ENCODE results near the gene NUAK2. TPM values are rescaled to one million over a fixed set of nuclear protein-coding genes. Genes with fewer than 3 reads are reported as not detected.
"Not testable (repeated sequence)": the region's sequence is repeated elsewhere in the genome, so short reads cannot be mapped to it uniquely, and the experiment has no call there.

Gene NUAK2
- total RNA-seq (2014; rRNA removed; shearing (Covaris generic)) = 9.2 and 9.8 TPM in 2 replicates

- DNase-seq = peak; percentile 99
- Histone ChIP-seq H3K4me3 (ENCODE audit: insufficient read depth, low read depth, low read length) (peak within 1 kb of the TSS; percentile 93), H3K27me3 (ENCODE audit: control insufficient read depth, insufficient read depth, low read length) (peaks cover 6% of the 10 kb centered on the region; the same call in 1 of the 2 replicates), H3K36me3 (replicated peaks; ENCODE audit: control insufficient read depth, insufficient read depth, low read length) (no peaks in the 10 kb centered on the region; the same call in 1 of the 2 replicates)
These were observed at the start of gene NUAK2 for GRCh38 chr1:205321162-205321958. TSS of gene NUAK2 (minus strand) at chr1:205321745. CDS start at chr1:205321628, 117 bp downstream.

DNA sequence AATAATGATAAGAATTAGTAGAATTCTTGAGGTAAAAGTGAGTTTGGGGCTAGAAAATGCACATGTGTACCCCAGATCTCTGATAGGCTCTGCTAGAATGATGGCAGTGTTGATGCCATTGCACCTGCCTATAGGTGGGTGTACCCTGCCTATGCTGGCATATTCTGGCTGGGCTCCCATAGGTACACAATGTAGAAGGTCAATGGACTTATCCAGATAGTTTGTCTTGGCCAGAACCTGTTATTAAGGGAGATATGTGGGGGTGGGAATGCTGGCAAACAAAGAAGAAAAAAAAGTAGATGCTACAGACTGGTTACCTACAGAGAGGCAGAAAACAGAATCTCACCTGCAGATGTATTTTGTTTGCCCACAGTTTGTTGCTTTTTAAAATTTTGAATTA lies 49.2 kb upstream of the NUAK2 start:
- no peak for DNase-seq
- H3K4me3 ChIP-seq (ENCODE audit: insufficient read depth, low read depth, low read length) = no peak overlapping the region
- no peaks in the 10 kb centered on the region for H3K27me3 ChIP-seq (ENCODE audit: control insufficient read depth, insufficient read depth, low read length)
- no peaks in the 10 kb centered on the region for H3K36me3 ChIP-seq (replicated peaks; ENCODE audit: control insufficient read depth, insufficient read depth, low read length)

DNA sequence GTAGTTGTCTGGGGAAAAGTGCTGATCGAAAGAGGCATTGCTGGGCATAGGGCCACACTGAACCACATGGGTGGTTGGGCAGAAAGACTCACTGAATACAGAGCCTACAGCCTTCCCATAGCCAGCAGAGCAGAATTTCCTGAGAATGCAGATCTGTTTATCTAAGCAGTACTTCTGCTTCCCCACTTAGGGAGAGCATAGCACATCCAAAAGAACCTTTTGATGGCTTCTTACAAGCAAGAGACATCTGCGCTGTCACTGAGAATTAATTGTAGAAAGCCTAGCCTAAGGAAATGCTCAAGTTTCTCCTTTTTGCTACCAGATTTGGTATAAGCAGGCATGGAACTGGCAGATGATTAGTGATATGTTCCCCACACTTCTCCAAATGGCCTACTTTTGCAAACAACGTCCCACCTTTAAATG lies 48.2 kb upstream of the NUAK2 start:
- no peak for DNase-seq
- H3K4me3 ChIP-seq (ENCODE audit: insufficient read depth, low read depth, low read length) = no peak overlapping the region
- H3K36me3 ChIP-seq (replicated peaks; ENCODE audit: control insufficient read depth, insufficient read depth, low read length) = no peaks in the 10 kb centered on the region
- H3K27me3 ChIP-seq (ENCODE audit: control insufficient read depth, insufficient read depth, low read length) = no peaks in the 10 kb centered on the region

- H3K4me3 ChIP-seq (ENCODE audit: insufficient read depth, low read depth, low read length) = no peak overlapping the region
- no peaks in the 10 kb centered on the region for H3K36me3 ChIP-seq (replicated peaks; ENCODE audit: control insufficient read depth, insufficient read depth, low read length)
- no peak for DNase-seq
- H3K27me3 ChIP-seq (ENCODE audit: control insufficient read depth, insufficient read depth, low read length) = no peaks in the 10 kb centered on the region
These were observed 46.9 kb upstream of the NUAK2 start for GRCh38 chr1:205368478-205368877.

DNA sequence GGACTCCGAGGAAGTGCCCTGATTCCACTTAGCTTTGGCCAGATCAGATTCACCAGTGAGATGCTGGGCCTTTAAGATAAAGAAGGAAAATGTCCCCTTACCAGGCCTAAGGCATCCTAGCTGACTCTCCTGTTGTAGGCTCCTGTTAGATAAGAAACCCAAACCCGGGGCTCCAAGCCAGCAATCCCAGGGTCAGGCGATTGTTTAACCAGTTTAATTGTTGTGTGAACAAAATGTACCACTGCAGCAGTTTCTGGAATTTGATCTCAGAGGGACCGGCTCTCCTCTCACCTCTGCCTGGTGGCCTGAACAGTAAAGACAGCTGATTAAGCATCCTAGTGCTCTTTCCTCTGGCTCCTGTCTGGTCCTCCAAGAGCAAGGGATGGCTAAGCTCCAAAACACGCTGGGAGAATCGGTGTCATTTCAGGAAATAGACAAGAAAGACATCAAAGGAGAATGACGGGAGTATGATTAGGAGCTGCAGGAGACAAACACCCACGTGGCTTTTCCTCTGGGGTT lies 44.5 kb upstream of the NUAK2 start:
- H3K36me3 ChIP-seq (replicated peaks; ENCODE audit: control insufficient read depth, insufficient read depth, low read length) = no peaks in the 10 kb centered on the region
- DNase-seq = no peak
- H3K4me3 ChIP-seq (ENCODE audit: insufficient read depth, low read depth, low read length) = no peak overlapping the region
- no peaks in the 10 kb centered on the region for H3K27me3 ChIP-seq (ENCODE audit: control insufficient read depth, insufficient read depth, low read length)

DNA sequence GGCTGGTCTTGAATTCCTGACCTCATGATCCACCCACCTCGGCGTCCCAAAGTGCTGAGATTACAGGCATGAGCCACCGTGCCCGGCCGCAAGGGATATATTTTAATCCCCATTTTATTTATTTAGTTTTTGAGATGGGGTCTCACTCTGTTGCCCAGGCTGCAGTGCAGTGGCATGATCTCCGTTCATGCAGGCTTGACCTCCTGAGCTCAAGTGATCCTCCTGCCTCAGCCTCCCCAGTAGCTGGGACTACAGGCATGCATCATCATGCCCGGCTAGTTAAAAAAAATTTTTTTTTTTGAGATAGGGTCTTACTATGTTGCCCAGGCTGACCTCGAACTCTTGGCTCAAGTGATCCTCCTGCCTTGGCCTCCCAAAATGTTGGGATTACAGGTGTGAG lies 43.5 kb upstream of the NUAK2 start:
- DNase-seq; H3K4me3 ChIP-seq (ENCODE audit: insufficient read depth, low read depth, low read length); H3K36me3 ChIP-seq (replicated peaks; ENCODE audit: control insufficient read depth, insufficient read depth, low read length); H3K27me3 ChIP-seq (ENCODE audit: control insufficient read depth, insufficient read depth, low read length): not testable (repeated sequence)

- Histone ChIP-seq H3K27me3 (ENCODE audit: control insufficient read depth, insufficient read depth, low read length) (no peaks in the 10 kb centered on the region), H3K36me3 (replicated peaks; ENCODE audit: control insufficient read depth, insufficient read depth, low read length) (no peaks in the 10 kb centered on the region), H3K4me3 (ENCODE audit: insufficient read depth, low read depth, low read length) (no peak overlapping the region)
- DNase-seq = no peak
These were observed 39.3 kb upstream of the NUAK2 start for GRCh38 chr1:205360891-205361290.

- H3K36me3 ChIP-seq (replicated peaks; ENCODE audit: control insufficient read depth, insufficient read depth, low read length) = no peaks in the 10 kb centered on the region
- H3K4me3 ChIP-seq (ENCODE audit: insufficient read depth, low read depth, low read length) = no peak overlapping the region
- no peaks in the 10 kb centered on the region for H3K27me3 ChIP-seq (ENCODE audit: control insufficient read depth, insufficient read depth, low read length)
- no peak for DNase-seq
These were observed 38.4 kb upstream of the NUAK2 start for GRCh38 chr1:205359771-205360565.

DNA sequence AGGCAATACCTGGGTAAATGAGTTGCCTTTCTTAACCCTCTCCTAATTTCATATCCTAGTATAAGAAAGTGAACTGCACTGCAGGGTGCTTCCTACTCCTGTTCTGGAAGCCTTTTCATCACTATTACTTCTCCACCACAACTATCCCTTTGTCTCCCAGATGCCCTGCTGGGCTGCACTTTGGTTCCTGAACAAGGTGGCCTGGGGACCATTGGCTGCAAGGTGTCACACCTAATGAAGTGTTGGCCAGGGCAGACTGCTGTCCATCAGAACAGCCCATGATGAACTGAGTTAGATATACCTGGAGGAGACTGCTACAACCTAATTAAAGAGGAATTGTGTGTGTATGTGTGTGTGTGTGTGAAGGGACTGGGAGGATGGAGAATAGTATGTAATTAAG lies 37.0 kb upstream of the NUAK2 start:
- no peak for DNase-seq

GRCh38 chr1:205357567-205357966 lies 36.0 kb upstream of the NUAK2 start:
- H3K4me3 ChIP-seq (ENCODE audit: insufficient read depth, low read depth, low read length) = no peak overlapping the region
- no peak for DNase-seq
- H3K27me3 ChIP-seq (ENCODE audit: control insufficient read depth, insufficient read depth, low read length) = no peaks in the 10 kb centered on the region
- H3K36me3 ChIP-seq (replicated peaks; ENCODE audit: control insufficient read depth, insufficient read depth, low read length) = no peaks in the 10 kb centered on the region

More for the DNA sequence above, 37.0 kb upstream of the NUAK2 start:
- Histone ChIP-seq H3K36me3 (replicated peaks; ENCODE audit: control insufficient read depth, insufficient read depth, low read length) (no peaks in the 10 kb centered on the region), H3K4me3 (ENCODE audit: insufficient read depth, low read depth, low read length) (no peak overlapping the region), H3K27me3 (ENCODE audit: control insufficient read depth, insufficient read depth, low read length) (no peaks in the 10 kb centered on the region)

GRCh38 chr1:205356440-205357139 lies 35.0 kb upstream of the NUAK2 start, which contains the start of gene KLHDC8A:
TSS of gene KLHDC8A (minus strand) at chr1:205356922. CDS start at chr1:205343604, 13,318 bp downstream.
- DNase-seq = peak; percentile 54
- H3K4me3 ChIP-seq (ENCODE audit: insufficient read depth, low read depth, low read length) = no peak within 1 kb of the TSS
- H3K27me3 ChIP-seq (ENCODE audit: control insufficient read depth, insufficient read depth, low read length) = no peaks in the 10 kb centered on the region
- H3K36me3 ChIP-seq (replicated peaks; ENCODE audit: control insufficient read depth, insufficient read depth, low read length) = no peaks in the 10 kb centered on the region

- Histone ChIP-seq H3K4me3 (ENCODE audit: insufficient read depth, low read depth, low read length) (no peak overlapping the region), H3K27me3 (ENCODE audit: control insufficient read depth, insufficient read depth, low read length) (no peaks in the 10 kb centered on the region), H3K36me3 (replicated peaks; ENCODE audit: control insufficient read depth, insufficient read depth, low read length) (no peaks in the 10 kb centered on the region)
- DNase-seq = no peak
These were observed 33.5 kb upstream of the NUAK2 start for GRCh38 chr1:205355075-205355453.

GRCh38 chr1:205354259-205355074 lies 32.9 kb upstream of the NUAK2 start:
- Histone ChIP-seq H3K36me3 (replicated peaks; ENCODE audit: control insufficient read depth, insufficient read depth, low read length) (no peaks in the 10 kb centered on the region), H3K4me3 (ENCODE audit: insufficient read depth, low read depth, low read length) (no peak overlapping the region), H3K27me3 (ENCODE audit: control insufficient read depth, insufficient read depth, low read length) (no peaks in the 10 kb centered on the region)
- DNase-seq = peak; percentile 61

DNA sequence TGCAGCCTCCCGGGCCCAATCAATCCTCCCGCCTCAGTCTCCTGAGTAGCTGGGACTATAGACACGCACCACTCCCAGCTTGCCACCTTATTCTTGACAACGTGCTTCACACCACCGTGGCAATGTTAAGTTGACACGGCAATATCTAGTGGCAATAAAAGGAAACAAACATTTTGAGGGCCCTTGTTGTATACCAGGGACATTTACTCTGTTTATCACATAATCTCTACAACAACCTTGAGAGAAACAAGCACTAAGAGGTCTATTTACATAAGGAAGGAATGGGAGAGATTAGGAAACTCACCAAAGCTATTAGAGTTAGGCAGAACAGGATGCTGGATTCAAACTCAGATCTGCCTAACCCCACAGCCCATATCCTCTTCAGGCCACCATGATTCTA lies 32.1 kb upstream of the NUAK2 start:
- no peak for DNase-seq
- H3K4me3 ChIP-seq (ENCODE audit: insufficient read depth, low read depth, low read length) = no peak overlapping the region
- H3K36me3 ChIP-seq (replicated peaks; ENCODE audit: control insufficient read depth, insufficient read depth, low read length) = no peaks in the 10 kb centered on the region
- no peaks in the 10 kb centered on the region for H3K27me3 ChIP-seq (ENCODE audit: control insufficient read depth, insufficient read depth, low read length)
